Muscle layer of duodenum (tissue), 2 donors: Measurements from ENCODE around the gene UBE2Q1.
A peak's percentile ranks its signal among the peaks of the same experiment; 100 is the strongest.

Experiments
- H3K27ac ChIP-seq: one replicate; pipeline ENCODE4 v1.7.0; 2013; ENCODE audit warnings: mild to moderate bottlenecking, low read length
- H3K27me3 ChIP-seq: one replicate; pipeline ENCODE4 v1.7.0; 2013; ENCODE audit warnings: low read depth, mild to moderate bottlenecking, control low read depth, low read length
- H3K36me3 ChIP-seq, 2 donors: one replicate each; pipeline ENCODE4 v1.7.0; 2013; ENCODE audit warnings: low read length in 2 of 2, control low read depth in 1 of 2, mild to moderate bottlenecking in 1 of 2; ENCODE audit not compliant: insufficient read depth in 2 of 2, control insufficient read depth in 1 of 2
- H3K4me1 ChIP-seq, 2 donors: one replicate each; pipeline ENCODE4 v1.7.0; 2013; ENCODE audit warnings: low read length in 2 of 2, mild to moderate bottlenecking in 2 of 2, control low read depth in 1 of 2, moderate library complexity in 1 of 2; ENCODE audit not compliant: insufficient read depth in 2 of 2, control insufficient read depth in 1 of 2
- H3K4me3 ChIP-seq, 2 donors: one replicate each; pipeline ENCODE4 v1.7.0; 2013; ENCODE audit warnings: low read length in 2 of 2, low read depth in 1 of 2, mild to moderate bottlenecking in 1 of 2
- H3K9me3 ChIP-seq, 2 donors: one replicate each; pipeline ENCODE4 v1.7.0; 2013; ENCODE audit warnings: low read length in 2 of 2, control low read depth in 1 of 2, mild to moderate bottlenecking in 1 of 2; ENCODE audit not compliant: control insufficient read depth in 1 of 2
- donor health status: healthy.

UBE2Q1 gene

GRCh38 chr1:154557939-154558719 is at the start of gene UBE2Q1:
TSS of gene UBE2Q1 (minus strand) at chr1:154558662. CDS start at chr1:154558553, 109 bp downstream.
- no peaks in the 10 kb centered on the region for H3K27me3 ChIP-seq
- peak within 1 kb of the TSS; percentile 77 to 94 for H3K4me3 ChIP-seq
- peaks cover 24 to 26% of the 10 kb centered on the region in 2 donors for H3K36me3 ChIP-seq
- peaks cover 12 to 36% of the 10 kb centered on the region in 2 donors for H3K4me1 ChIP-seq
- H3K9me3 ChIP-seq, result no peaks in the 10 kb centered on the region
- H3K27ac ChIP-seq, result peak within 1 kb of the TSS; percentile 93

GRCh38 chr1:154607609-154608396 is 49.3 kb upstream of the UBE2Q1 start, which contains the start of gene ADAR:
TSS of gene ADAR (minus strand) at chr1:154608186. CDS start at chr1:154608006, 180 bp downstream.
- peaks cover 18 to 33% of the 10 kb centered on the region in 2 donors for H3K4me1 ChIP-seq
- no peaks in the 10 kb centered on the region for H3K27me3 ChIP-seq
- peak within 1 kb of the TSS; percentile 95 for H3K27ac ChIP-seq
- peak within 1 kb of the TSS; percentile 93 to 96 for H3K4me3 ChIP-seq
- H3K36me3 ChIP-seq, result peaks cover 5% of the 10 kb centered on the region in 2 donors
- no peaks in the 10 kb centered on the region for H3K9me3 ChIP-seq

GRCh38 chr1:154607106-154607608 is 48.7 kb upstream of the UBE2Q1 start:
- Histone ChIP-seq H3K36me3 (peaks cover 6 to 10% of the 10 kb centered on the region in 2 donors), H3K4me3 (peak overlapping the region; percentile 93 to 96), H3K9me3 (no peaks in the 10 kb centered on the region), H3K27me3 (no peaks in the 10 kb centered on the region), H3K4me1 (peaks cover 18 to 33% of the 10 kb centered on the region in 2 donors), H3K27ac (peak overlapping the region; percentile 95)

- no peak overlapping the region for H3K4me3 ChIP-seq
- H3K27ac ChIP-seq, result no peak overlapping the region
- no peaks in the 10 kb centered on the region for H3K27me3 ChIP-seq
- H3K4me1 ChIP-seq, result peaks cover 18 to 42% of the 10 kb centered on the region in 2 donors
- H3K36me3 ChIP-seq, result peaks cover 21 to 25% of the 10 kb centered on the region in 2 donors
- no peaks in the 10 kb centered on the region for H3K9me3 ChIP-seq
These were observed 47.1 kb upstream of the UBE2Q1 start for GRCh38 chr1:154605534-154605933.

GRCh38 chr1:154603317-154603716 is 44.9 kb upstream of the UBE2Q1 start:
- peaks cover 13 to 58% of the 10 kb centered on the region in 2 donors for H3K4me1 ChIP-seq
- no peaks in the 10 kb centered on the region for H3K27me3 ChIP-seq
- H3K36me3 ChIP-seq, result peaks cover 37 to 40% of the 10 kb centered on the region in 2 donors
- H3K4me3 ChIP-seq, result no peak overlapping the region
- no peak overlapping the region for H3K27ac ChIP-seq
- no peaks in the 10 kb centered on the region for H3K9me3 ChIP-seq

- Histone ChIP-seq H3K27ac (no peak overlapping the region), H3K9me3 (no peaks in the 10 kb centered on the region), H3K4me3 (no peak overlapping the region), H3K36me3 (peaks cover 65 to 68% of the 10 kb centered on the region in 2 donors), H3K4me1 (peaks cover under 1 to 38% of the 10 kb centered on the region in 2 donors), H3K27me3 (no peaks in the 10 kb centered on the region)
These were observed 41.2 kb upstream of the UBE2Q1 start for GRCh38 chr1:154599658-154600057.

- H3K27ac ChIP-seq, result no peak overlapping the region
- no peaks in the 10 kb centered on the region for H3K9me3 ChIP-seq
- H3K4me3 ChIP-seq, result no peak overlapping the region
- peaks cover 71 to 74% of the 10 kb centered on the region in 2 donors for H3K36me3 ChIP-seq
- peaks cover 0 to 36% of the 10 kb centered on the region in 2 donors for H3K4me1 ChIP-seq
- no peaks in the 10 kb centered on the region for H3K27me3 ChIP-seq
These were observed 40.6 kb upstream of the UBE2Q1 start for GRCh38 chr1:154598871-154599635.

GRCh38 chr1:154595621-154596020 is 37.2 kb upstream of the UBE2Q1 start:
- no peak overlapping the region for H3K27ac ChIP-seq
- H3K36me3 ChIP-seq, result peaks cover 72 to 84% of the 10 kb centered on the region in 2 donors
- H3K27me3 ChIP-seq, result no peaks in the 10 kb centered on the region
- no peaks in the 10 kb centered on the region for H3K9me3 ChIP-seq
- peaks cover 0 to 17% of the 10 kb centered on the region in 2 donors for H3K4me1 ChIP-seq
- H3K4me3 ChIP-seq, result no peak overlapping the region

- no peaks in the 10 kb centered on the region for H3K9me3 ChIP-seq
- H3K4me3 ChIP-seq, result no peak overlapping the region
- H3K4me1 ChIP-seq, result peaks cover 0 to 11% of the 10 kb centered on the region in 2 donors
- H3K36me3 ChIP-seq, result peaks cover 77 to 90% of the 10 kb centered on the region in 2 donors
- H3K27ac ChIP-seq, result no peak overlapping the region
- no peaks in the 10 kb centered on the region for H3K27me3 ChIP-seq
These were observed 36.3 kb upstream of the UBE2Q1 start for GRCh38 chr1:154594811-154595210.

GRCh38 chr1:154593390-154593789 is 34.9 kb upstream of the UBE2Q1 start:
- H3K4me1 ChIP-seq, result no peaks in the 10 kb centered on the region
- H3K9me3 ChIP-seq, result no peaks in the 10 kb centered on the region
- peaks cover 77 to 92% of the 10 kb centered on the region in 2 donors for H3K36me3 ChIP-seq
- no peak overlapping the region for H3K27ac ChIP-seq
- H3K4me3 ChIP-seq, result no peak overlapping the region
- no peaks in the 10 kb centered on the region for H3K27me3 ChIP-seq
